ENCODE data around the gene KCNT1.

The KCNT1 gene

DNA sequence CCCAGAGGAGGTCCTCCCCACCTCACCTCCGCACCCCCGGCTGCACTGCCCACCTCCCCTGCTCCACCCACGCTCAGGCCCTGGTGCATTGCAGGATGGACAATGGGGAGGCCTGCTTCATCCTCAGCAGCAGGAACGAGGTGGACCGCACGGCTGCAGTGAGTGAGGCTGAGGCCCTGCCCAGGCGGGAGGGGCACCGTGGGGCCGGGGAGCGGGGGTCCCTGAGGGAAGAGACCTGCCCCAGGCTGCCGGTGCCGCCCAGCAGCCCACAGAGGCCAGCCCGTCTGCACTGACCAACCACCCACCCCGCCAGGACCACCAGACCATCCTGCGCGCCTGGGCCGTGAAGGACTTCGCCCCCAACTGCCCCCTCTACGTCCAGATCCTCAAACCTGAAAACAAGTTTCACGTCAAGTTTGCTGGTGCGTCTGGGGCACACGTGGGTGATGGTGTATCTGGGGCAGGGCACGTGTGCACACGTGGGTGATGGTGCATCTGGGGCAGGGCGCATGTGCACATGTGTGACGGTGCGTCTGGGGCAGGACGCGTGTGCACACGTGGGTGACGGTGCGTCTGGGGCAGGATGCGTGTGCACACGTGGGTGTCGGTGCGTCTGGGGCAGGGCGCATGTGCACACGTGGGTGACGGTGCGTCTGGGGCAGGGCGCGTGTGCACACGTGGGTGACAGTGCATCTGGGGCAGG is 66.7 kb downstream of the KCNT1 start:
- H3K27me3 ChIP-seq (ENCODE audit: control insufficient read depth, insufficient read depth, low read length): no peaks in the 10 kb centered on the region
- no peaks in the 10 kb centered on the region for H3K36me3 ChIP-seq (ENCODE audit: control insufficient read depth, insufficient read depth, low read length)
- no peak overlapping the region for H3K9ac ChIP-seq (ENCODE audit: low read length)
- no peaks in the 10 kb centered on the region for H3K4me1 ChIP-seq (ENCODE audit: control insufficient read depth, insufficient read depth, low read length)
- no peak overlapping the region for H3K4me3 ChIP-seq (ENCODE audit: low read length)
- no peaks in the 10 kb centered on the region for H3K9me3 ChIP-seq (ENCODE audit: control insufficient read depth, low read length)

DNA sequence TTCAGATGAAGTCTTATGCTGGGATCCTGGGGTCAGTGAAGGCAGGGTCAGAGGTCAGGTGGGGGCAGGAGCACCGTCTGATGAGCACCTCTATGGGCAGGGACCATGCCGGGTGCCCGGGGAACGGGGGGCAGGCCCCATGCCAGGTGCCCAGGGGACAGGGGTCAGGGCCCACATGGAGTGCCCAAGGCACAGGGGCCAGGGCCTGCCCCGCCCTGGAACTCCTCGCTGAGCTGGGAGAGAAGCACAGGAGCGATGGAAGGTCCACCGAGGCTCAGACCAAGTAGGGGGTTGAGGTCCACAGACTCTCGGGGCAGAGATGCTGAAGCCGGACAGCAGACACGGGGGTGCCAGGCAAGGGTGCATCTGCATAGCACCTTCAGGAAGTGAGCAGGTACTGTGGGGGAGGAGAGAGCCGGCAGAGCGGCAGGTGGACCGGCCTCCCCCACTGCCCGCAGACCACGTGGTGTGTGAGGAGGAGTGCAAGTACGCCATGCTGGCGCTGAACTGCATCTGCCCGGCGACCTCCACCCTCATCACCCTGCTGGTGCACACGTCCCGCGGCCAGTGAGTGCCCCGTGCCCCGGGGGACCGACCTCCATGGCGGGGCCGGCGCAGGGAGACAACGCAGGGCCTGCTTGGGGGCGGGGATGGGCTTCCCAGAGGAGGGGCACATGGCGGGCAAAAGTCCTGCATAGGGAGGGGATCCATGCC is 67.7 kb downstream of the KCNT1 start:
- H3K9me3 ChIP-seq (ENCODE audit: control insufficient read depth, low read length): no peaks in the 10 kb centered on the region
- no peak overlapping the region for H3K4me3 ChIP-seq (ENCODE audit: low read length)
- H3K36me3 ChIP-seq (ENCODE audit: control insufficient read depth, insufficient read depth, low read length): no peaks in the 10 kb centered on the region
- H3K9ac ChIP-seq (ENCODE audit: low read length): no peak overlapping the region
- no peaks in the 10 kb centered on the region for H3K4me1 ChIP-seq (ENCODE audit: control insufficient read depth, insufficient read depth, low read length)
- no peaks in the 10 kb centered on the region for H3K27me3 ChIP-seq (ENCODE audit: control insufficient read depth, insufficient read depth, low read length)

DNA sequence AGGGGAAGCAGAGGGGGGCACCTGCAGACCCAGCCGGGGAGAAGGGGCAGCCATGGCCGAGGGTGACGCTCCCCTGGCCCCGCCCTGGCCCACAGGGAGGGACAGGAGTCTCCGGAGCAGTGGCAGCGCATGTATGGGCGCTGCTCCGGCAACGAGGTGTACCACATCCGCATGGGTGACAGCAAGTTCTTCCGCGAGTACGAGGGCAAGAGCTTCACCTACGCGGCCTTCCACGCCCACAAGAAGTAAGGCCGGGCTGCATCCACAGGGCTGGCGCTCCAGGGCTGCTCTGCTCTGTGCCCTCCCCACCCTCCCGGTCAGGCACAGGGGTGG is 68.2 kb downstream of the KCNT1 start:
- Histone ChIP-seq H3K4me1 (ENCODE audit: control insufficient read depth, insufficient read depth, low read length) (no peaks in the 10 kb centered on the region), H3K36me3 (ENCODE audit: control insufficient read depth, insufficient read depth, low read length) (no peaks in the 10 kb centered on the region), H3K4me3 (ENCODE audit: low read length) (no peak overlapping the region), H3K9ac (ENCODE audit: low read length) (no peak overlapping the region), H3K9me3 (ENCODE audit: control insufficient read depth, low read length) (no peaks in the 10 kb centered on the region), H3K27me3 (ENCODE audit: control insufficient read depth, insufficient read depth, low read length) (no peaks in the 10 kb centered on the region)

DNA sequence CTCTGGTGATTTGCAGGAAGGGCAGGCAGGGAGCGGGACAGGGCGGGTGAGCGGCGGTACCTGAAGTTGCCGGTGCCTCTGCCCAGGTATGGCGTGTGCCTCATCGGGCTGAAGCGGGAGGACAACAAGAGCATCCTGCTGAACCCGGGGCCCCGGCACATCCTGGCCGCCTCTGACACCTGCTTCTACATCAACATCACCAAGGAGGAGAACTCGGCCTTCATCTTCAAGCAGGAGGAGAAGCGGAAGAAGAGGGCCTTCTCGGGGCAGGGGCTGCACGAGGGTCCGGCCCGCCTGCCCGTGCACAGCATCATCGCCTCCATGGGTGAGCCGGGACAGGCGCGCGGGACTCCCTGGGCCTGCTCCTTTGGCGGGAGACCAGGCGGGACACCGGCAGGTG is 68.8 kb downstream of the KCNT1 start:
- Histone ChIP-seq H3K9me3 (ENCODE audit: control insufficient read depth, low read length) (no peaks in the 10 kb centered on the region), H3K4me1 (ENCODE audit: control insufficient read depth, insufficient read depth, low read length) (no peaks in the 10 kb centered on the region), H3K9ac (ENCODE audit: low read length) (no peak overlapping the region)

DNA sequence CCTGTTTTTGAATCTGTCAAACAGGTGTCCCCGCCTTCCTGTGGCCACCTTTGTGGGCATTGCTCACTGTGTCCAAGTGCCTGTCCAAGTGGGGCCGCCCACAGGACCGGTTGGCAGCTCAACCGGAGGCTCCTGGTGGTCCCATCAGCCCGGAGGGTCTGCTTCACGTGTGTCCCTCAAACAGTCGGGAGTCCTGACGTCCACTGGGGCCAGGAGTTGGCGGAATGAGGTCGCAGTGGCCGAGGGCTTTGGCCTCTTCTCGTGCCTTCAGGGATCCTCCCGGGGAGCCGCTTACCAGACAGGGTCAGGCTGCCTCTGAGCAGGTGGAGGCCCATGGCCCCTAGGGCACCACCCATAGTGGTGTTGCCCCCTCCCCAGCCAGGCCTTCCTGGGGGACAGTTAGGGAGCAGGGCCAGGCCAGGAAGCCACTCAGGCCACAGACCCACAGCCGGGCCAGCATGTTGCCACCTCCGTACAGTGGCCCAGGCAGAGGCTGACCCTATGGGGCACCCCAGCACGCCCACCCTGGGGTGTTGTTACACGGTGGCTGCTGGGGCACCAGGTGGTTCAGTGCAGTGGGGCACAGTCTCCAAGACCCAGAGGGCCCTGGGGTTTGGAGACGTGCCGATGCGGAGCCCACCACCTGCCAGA is 69.5 kb downstream of the KCNT1 start:
- Histone ChIP-seq H3K9ac (ENCODE audit: low read length) (no peak overlapping the region), H3K4me1 (ENCODE audit: control insufficient read depth, insufficient read depth, low read length) (no peaks in the 10 kb centered on the region), H3K27me3 (ENCODE audit: control insufficient read depth, insufficient read depth, low read length) (no peaks in the 10 kb centered on the region), H3K9me3 (ENCODE audit: control insufficient read depth, low read length) (no peaks in the 10 kb centered on the region), H3K36me3 (ENCODE audit: control insufficient read depth, insufficient read depth, low read length) (no peaks in the 10 kb centered on the region), H3K4me3 (ENCODE audit: low read length) (no peak overlapping the region)

More for the DNA sequence above, 68.8 kb downstream of the KCNT1 start:
- Histone ChIP-seq H3K27me3 (ENCODE audit: control insufficient read depth, insufficient read depth, low read length) (no peaks in the 10 kb centered on the region), H3K36me3 (ENCODE audit: control insufficient read depth, insufficient read depth, low read length) (no peaks in the 10 kb centered on the region), H3K4me3 (ENCODE audit: low read length) (no peak overlapping the region)

DNA sequence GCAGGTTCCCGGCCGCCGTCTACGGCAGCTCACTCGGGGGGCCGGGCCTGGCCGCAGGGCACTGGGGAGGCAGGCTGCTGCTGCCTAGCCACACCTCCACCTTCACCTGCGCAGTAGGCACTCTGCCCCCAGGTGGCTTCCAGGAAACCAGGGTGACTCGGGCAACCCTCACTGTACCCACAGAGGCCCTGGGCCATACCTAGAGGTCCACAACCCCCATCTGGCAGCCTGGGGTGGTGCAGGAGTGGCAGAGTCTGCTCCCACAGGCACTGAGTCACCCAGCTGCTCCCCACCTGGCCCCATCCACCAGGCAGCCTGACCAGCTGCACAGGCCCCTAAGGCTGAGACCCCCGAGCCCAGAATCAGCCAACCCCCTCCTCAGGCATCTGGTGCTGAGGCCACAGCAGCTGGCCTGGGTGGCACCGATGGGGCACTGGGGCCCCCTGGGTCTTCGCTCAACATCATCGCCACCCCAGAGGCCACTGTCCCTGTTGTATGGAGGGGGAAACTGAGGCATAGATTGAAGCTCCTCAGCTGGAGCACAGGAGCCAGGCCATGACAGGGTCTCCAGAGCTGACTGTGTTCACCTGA is 70.2 kb downstream of the KCNT1 start:
- Histone ChIP-seq H3K4me3 (ENCODE audit: low read length) (no peak overlapping the region), H3K9me3 (ENCODE audit: control insufficient read depth, low read length) (no peaks in the 10 kb centered on the region), H3K4me1 (ENCODE audit: control insufficient read depth, insufficient read depth, low read length) (no peaks in the 10 kb centered on the region), H3K27me3 (ENCODE audit: control insufficient read depth, insufficient read depth, low read length) (no peaks in the 10 kb centered on the region), H3K9ac (ENCODE audit: low read length) (no peak overlapping the region), H3K36me3 (ENCODE audit: control insufficient read depth, insufficient read depth, low read length) (no peaks in the 10 kb centered on the region)

DNA sequence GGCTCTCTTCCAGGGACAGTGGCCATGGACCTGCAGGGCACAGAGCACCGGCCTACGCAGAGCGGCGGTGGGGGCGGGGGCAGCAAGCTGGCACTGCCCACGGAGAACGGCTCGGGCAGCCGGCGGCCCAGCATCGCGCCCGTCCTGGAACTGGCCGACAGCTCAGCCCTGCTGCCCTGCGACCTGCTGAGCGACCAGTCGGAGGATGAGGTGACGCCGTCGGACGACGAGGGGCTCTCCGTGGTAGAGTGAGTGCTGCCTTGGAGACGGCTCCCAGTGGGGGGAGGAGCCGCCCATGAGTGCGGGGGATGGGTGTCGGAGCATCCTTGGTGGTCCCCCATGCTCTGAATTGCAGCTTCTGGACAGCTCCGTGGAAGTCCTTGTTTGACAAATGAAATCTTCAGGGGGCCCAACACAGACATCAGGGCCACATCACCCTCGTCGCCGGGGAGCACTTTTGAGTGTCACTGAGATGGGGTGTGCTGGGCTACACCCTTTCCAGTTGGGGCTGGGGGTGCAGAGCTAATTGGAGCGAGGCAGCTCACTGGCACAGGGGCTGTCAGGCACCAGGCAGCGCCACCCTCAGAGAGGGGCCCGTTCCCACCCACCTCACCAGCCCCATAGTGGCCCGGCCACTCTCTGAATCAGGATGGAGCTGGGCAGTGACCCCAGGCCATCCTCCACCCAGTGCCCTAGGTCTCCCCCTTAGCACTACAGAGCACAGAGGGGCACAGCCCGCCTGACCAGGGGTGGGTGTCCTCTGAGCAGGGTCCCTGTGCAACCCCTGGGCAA is 70.9 kb downstream of the KCNT1 start:
- H3K9ac ChIP-seq (ENCODE audit: low read length): no peak overlapping the region
- no peaks in the 10 kb centered on the region for H3K36me3 ChIP-seq (ENCODE audit: control insufficient read depth, insufficient read depth, low read length)
- no peaks in the 10 kb centered on the region for H3K9me3 ChIP-seq (ENCODE audit: control insufficient read depth, low read length)
- H3K4me3 ChIP-seq (ENCODE audit: low read length): no peak overlapping the region
- H3K27me3 ChIP-seq (ENCODE audit: control insufficient read depth, insufficient read depth, low read length): no peaks in the 10 kb centered on the region
- H3K4me1 ChIP-seq (ENCODE audit: control insufficient read depth, insufficient read depth, low read length): no peaks in the 10 kb centered on the region

DNA sequence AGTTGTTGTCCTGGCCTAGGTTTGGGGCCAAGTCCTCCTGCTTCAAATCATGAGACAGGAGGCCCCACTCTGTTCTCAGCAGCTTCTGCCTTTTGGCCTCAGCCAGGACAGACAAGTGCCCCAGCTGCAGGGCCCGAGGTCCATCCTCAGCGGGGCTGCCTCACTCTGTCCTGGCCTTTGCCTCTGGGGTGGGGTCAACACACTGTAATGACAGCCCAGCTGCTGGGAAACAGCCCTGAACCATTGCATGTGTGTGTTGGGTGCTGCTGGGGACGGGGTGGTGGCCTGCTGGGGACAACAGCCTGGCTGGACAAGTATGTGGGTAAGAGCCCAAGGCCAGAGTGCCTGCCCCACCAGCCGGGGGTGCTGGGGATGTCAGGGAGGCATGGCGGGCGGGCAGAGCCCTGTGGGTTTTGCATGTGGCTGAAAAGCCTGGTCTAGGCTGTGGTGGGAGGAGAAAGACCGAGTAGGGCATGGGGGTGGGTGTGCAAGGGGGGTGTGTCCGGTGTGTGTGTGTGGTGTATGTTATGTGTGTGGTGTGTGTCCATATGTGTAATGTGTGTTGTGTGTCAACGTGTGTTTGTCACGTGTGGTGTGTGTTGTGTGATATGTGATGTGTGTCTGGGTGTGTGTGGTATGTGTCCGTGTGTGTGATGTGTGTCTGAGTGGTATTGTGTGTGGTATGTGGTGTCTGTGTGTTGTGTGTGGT is 71.7 kb downstream of the KCNT1 start:
- Histone ChIP-seq H3K9ac (ENCODE audit: low read length) (no peak overlapping the region), H3K9me3 (ENCODE audit: control insufficient read depth, low read length) (no peaks in the 10 kb centered on the region), H3K4me3 (ENCODE audit: low read length) (no peak overlapping the region), H3K27me3 (ENCODE audit: control insufficient read depth, insufficient read depth, low read length) (no peaks in the 10 kb centered on the region), H3K36me3 (ENCODE audit: control insufficient read depth, insufficient read depth, low read length) (no peaks in the 10 kb centered on the region), H3K4me1 (ENCODE audit: control insufficient read depth, insufficient read depth, low read length) (no peaks in the 10 kb centered on the region)

DNA sequence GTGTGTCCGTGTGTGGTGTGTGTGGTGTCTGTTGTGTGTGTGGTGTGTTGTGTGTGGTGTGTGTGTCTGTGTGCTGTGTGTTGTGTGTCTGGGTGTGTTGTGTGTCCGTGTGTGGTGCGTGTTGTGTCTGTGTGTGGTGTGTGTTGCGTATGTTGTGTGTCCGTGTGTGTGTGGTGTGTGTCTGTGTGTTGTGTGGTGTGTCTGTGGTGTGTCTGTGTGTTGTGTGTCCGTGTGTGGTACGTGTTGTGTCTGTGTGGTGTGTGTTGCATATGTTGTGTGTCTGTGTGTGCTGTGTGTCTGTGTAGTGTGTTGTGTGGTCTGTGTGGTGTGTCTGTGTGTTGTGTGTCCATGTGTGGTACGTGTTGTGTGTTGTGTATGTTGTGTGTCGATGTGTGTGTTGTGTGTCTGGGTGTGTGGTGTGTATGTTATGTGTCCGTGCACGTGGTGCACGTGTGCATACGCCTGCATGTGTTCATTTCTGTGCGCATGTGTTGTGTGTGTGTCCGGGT is 72.3 kb downstream of the KCNT1 start:
- Histone ChIP-seq H3K36me3 (ENCODE audit: control insufficient read depth, insufficient read depth, low read length) (no peaks in the 10 kb centered on the region), H3K27me3 (ENCODE audit: control insufficient read depth, insufficient read depth, low read length) (no peaks in the 10 kb centered on the region), H3K4me3 (ENCODE audit: low read length) (no peak overlapping the region), H3K9me3 (ENCODE audit: control insufficient read depth, low read length) (no peaks in the 10 kb centered on the region), H3K4me1 (ENCODE audit: control insufficient read depth, insufficient read depth, low read length) (no peaks in the 10 kb centered on the region), H3K9ac (ENCODE audit: low read length) (no peak overlapping the region)

DNA sequence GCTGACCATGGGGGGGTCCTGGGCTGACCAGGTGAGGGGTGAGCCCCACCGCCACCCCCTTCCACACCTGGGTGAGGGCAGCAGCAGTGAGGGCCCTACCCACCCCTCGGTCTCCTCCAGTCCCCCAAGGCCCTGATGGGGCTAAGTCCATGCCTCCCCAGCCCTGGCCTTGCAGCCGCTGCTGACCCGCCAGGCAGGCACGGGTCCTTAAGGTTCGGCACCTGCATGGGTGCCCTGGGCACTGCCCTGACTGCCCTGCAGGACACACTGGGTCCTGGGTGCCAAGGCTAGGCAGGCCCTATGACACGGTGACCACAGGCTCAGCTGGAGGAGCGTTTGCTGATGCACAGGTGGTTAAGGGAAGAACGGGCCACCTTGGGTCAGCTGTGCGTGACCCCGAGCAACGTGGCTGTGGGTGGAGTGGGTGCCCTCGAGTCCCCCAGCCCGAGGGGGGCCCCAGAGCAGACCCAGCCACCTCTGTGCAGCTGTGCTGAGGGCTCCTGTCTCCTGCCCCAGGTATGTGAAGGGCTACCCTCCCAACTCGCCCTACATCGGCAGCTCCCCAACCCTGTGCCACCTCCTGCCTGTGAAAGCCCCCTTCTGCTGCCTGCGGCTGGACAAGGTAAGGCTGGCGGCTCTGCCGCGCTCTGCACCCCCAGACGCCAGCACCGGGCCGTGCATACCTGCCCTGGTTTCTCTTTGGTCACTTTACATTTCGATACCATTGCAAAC is 73.0 kb downstream of the KCNT1 start:
- Histone ChIP-seq H3K4me1 (ENCODE audit: control insufficient read depth, insufficient read depth, low read length) (no peaks in the 10 kb centered on the region), H3K36me3 (ENCODE audit: control insufficient read depth, insufficient read depth, low read length) (no peaks in the 10 kb centered on the region), H3K27me3 (ENCODE audit: control insufficient read depth, insufficient read depth, low read length) (no peaks in the 10 kb centered on the region), H3K9me3 (ENCODE audit: control insufficient read depth, low read length) (no peaks in the 10 kb centered on the region), H3K4me3 (ENCODE audit: low read length) (no peak overlapping the region), H3K9ac (ENCODE audit: low read length) (no peak overlapping the region)

DNA sequence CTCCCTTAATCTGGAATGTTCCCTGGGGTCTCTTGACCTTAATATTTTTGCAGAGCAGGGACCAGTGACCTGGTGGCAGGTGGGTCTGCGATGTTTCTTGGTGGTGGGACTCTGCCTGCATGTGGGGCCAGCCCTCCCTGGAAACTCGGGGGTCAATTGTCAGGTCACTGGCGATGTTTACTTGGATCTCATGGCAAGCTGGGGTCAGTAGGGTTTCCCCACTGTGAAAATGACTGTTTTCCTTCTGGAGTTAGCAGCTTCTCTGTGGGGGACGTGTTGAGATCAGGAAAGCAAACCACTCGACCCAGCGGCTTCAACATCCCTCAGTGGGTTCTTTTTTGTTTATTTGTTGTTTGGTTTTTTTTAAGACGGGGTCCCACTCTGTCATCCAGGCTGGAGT is 73.9 kb downstream of the KCNT1 start:
- H3K9ac ChIP-seq (ENCODE audit: low read length): no peak overlapping the region
- no peaks in the 10 kb centered on the region for H3K9me3 ChIP-seq (ENCODE audit: control insufficient read depth, low read length)
- no peak overlapping the region for H3K4me3 ChIP-seq (ENCODE audit: low read length)
- H3K4me1 ChIP-seq (ENCODE audit: control insufficient read depth, insufficient read depth, low read length): no peaks in the 10 kb centered on the region
- no peaks in the 10 kb centered on the region for H3K36me3 ChIP-seq (ENCODE audit: control insufficient read depth, insufficient read depth, low read length)
- no peaks in the 10 kb centered on the region for H3K27me3 ChIP-seq (ENCODE audit: control insufficient read depth, insufficient read depth, low read length)

All from mucosa of stomach (tissue), 1 donor.